OCI-LY7 (cell line): Measurements from ENCODE around the gene FAM222A. TPM values are rescaled to one million over a fixed set of nuclear protein-coding genes. Genes with fewer than 3 reads are reported as not detected.

Experiments
- BruUV-seq: library from RNA; stranded (reverse); fragments of 400-500 nt; replicated peaks from 2 replicates; lab custom pipeline; 2021; lab: Mats Ljungman, UMichigan
- CTCF ChIA-PET: fragments of 300-600 bp; sonication (Branson Sonifier 250); formaldehyde crosslinking; loops from one replicate; lab custom pipeline; 2022; ENCODE audit warnings: antibody characterized with exemption; ENCODE audit not compliant: unreplicated experiment; lab: Charles Lee
- POLR2A ChIA-PET: fragments of 300-600 bp; sonication (Branson Sonifier 250); formaldehyde crosslinking; loops from one replicate; lab custom pipeline; 2022; ENCODE audit warnings: antibody characterized with exemption; lab: Charles Lee
- DNase-seq: peaks from one replicate; pipeline ENCODE4 v3.0.0-alpha.2; 2015; ENCODE audit warnings: low spot score
- H2AFZ ChIP-seq: fragments of 200-600 bp; sonication (generic), shearing (Covaris generic); 2 replicates; pipeline ENCODE4 v1.6.1; 2014; ENCODE audit warnings: mild to moderate bottlenecking, antibody characterized with exemption, low read length, moderate library complexity
- H3K27ac ChIP-seq: fragments of 200-600 bp; sonication (generic); 2 replicates; pipeline ENCODE4 v1.5.1; 2014; ENCODE audit warnings: mixed run types, low read depth, mild to moderate bottlenecking, moderate library complexity, low read length, inconsistent platforms; ENCODE audit not compliant: poor library complexity, severe bottlenecking
- H3K36me3 ChIP-seq: fragments of 200-600 bp; sonication (generic); 2 replicates; pipeline ENCODE4 v1.6.1; 2014; ENCODE audit warnings: mild to moderate bottlenecking, antibody characterized with exemption, low read length, moderate library complexity, mixed read lengths; ENCODE audit not compliant: insufficient read depth
- H3K4me1 ChIP-seq: fragments of 200-600 bp; sonication (generic); 2 replicates; pipeline ENCODE4 v1.5.1; 2014; ENCODE audit warnings: mild to moderate bottlenecking, low read length; ENCODE audit not compliant: insufficient read depth, poor library complexity, severe bottlenecking
- H3K4me2 ChIP-seq: fragments of 200-600 bp; sonication (generic); 2 replicates; pipeline ENCODE4 v1.6.1; 2014; ENCODE audit warnings: mild to moderate bottlenecking, low read length
- H3K4me3 ChIP-seq: fragments of 200-600 bp; sonication (generic); 2 replicates; pipeline ENCODE4 v1.5.1; 2014; ENCODE audit warnings: mild to moderate bottlenecking, low read depth, low read length; ENCODE audit not compliant: poor library complexity, severe bottlenecking
- H3K79me2 ChIP-seq: fragments of 200-600 bp; sonication (generic); 2 replicates; pipeline ENCODE4 v1.6.1; 2016; ENCODE audit warnings: low read depth, mild to moderate bottlenecking, low read length, moderate library complexity, mixed read lengths; ENCODE audit not compliant: insufficient read depth
- H3K9me2 ChIP-seq: fragments of 200-600 bp; sonication (generic); 2 replicates; pipeline ENCODE4 v1.6.1; 2016; ENCODE audit warnings: mild to moderate bottlenecking, low read length, mixed read lengths; ENCODE audit not compliant: insufficient read depth
- H3K9me3 ChIP-seq: fragments of 200-600 bp; sonication (generic); 2 replicates; pipeline ENCODE4 v1.6.1; 2014; ENCODE audit warnings: mild to moderate bottlenecking, mixed run types, low read length, mixed read lengths
- H4K20me1 ChIP-seq: fragments of 200-600 bp; sonication (generic); 2 replicates; pipeline ENCODE4 v1.6.1; 2014; ENCODE audit warnings: mild to moderate bottlenecking, antibody characterized with exemption, low read length, moderate library complexity, mixed read lengths; ENCODE audit not compliant: insufficient read depth
- CTCF ChIP-seq: fragments of 200-600 bp; sonication (generic); conservative IDR thresholded peaks from 2 replicates; pipeline ENCODE4 v1.5.1; 2014; ENCODE audit warnings: mild to moderate bottlenecking, antibody characterized with exemption, low read length, moderate library complexity, mixed read lengths
- EZH2phosphoT487 ChIP-seq: fragments of 200-600 bp; sonication (generic); IDR thresholded peaks from 2 replicates; pipeline ENCODE4 v1.6.1; 2018; ENCODE audit warnings: low read depth, borderline replicate concordance, mild to moderate bottlenecking, mixed run types, antibody characterized with exemption, low read length, moderate library complexity, mixed read lengths
- intact Hi-C: fragments of 100-400 bp; cut with micrococcal nuclease; formaldehyde crosslinking; loops from one replicate; pipeline ENCODE4 v1.10.0; 2022; ENCODE audit not compliant: unreplicated experiment
- total RNA-seq, 2 experiments: library from RNA; depleted of rRNA in 1 of 2; stranded (reverse); fragments of >200 nt in 1 of 2; shearing (Covaris generic) in 1 of 2; gene quantifications; 2 replicates each; pipeline ENCODE4 v1.2.3, GENCODE V29; 2014 to 2022

The FAM222A gene
- total RNA-seq, 2 experiments from 2014 or later = 0.98 to 1.8 TPM

GRCh38 chr12:109720152-109720856, 6.7 kb downstream of the FAM222A start:
- H3K79me2 ChIP-seq = no peaks in the 10 kb centered on the region
- TF ChIP-seq CTCF = no peak
- no peak for TF ChIP-seq EZH2phosphoT487
- no peaks in the 10 kb centered on the region for H4K20me1 ChIP-seq
- peaks cover 5% of the 10 kb centered on the region for H3K4me1 ChIP-seq
- no peak overlapping the region for H3K4me2 ChIP-seq
- intact Hi-C loops = no loop called here
- no peak overlapping the region for H2AFZ ChIP-seq
- H3K36me3 ChIP-seq = no peaks in the 10 kb centered on the region
- no peak for DNase-seq
- H3K9me3 ChIP-seq = no peaks in the 10 kb centered on the region
- H3K9me2 ChIP-seq = no peaks in the 10 kb centered on the region
- CTCF ChIA-PET = interaction anchor here (0.6 kb wide), 1 partner anchor 57 kb away, joined by 3 read pairs; no protein-coding TSS in a partner anchor
- POLR2A ChIA-PET = no interaction called here
- no TSS peak for BruUV-seq
- H3K27ac ChIP-seq = no peak overlapping the region
- no peak overlapping the region for H3K4me3 ChIP-seq

GRCh38 chr12:109720857-109721189, 7.2 kb downstream of the FAM222A start:
- no peak for TF ChIP-seq EZH2phosphoT487
- no peak for TF ChIP-seq CTCF
- intact Hi-C loops = no loop called here
- Histone ChIP-seq H3K9me2 (no peaks in the 10 kb centered on the region), H3K79me2 (no peaks in the 10 kb centered on the region), H3K36me3 (no peaks in the 10 kb centered on the region), H2AFZ (no peak overlapping the region), H4K20me1 (no peaks in the 10 kb centered on the region), H3K9me3 (no peaks in the 10 kb centered on the region), H3K4me1 (no peaks in the 10 kb centered on the region), H3K4me3 (no peak overlapping the region), H3K4me2 (no peak overlapping the region), H3K27ac (no peak overlapping the region)
- POLR2A ChIA-PET = no interaction called here
- CTCF ChIA-PET = no interaction called here
- no TSS peak for BruUV-seq
- DNase-seq = no peak

GRCh38 chr12:109721276-109721675, 7.7 kb downstream of the FAM222A start:
- ChIA-PET CTCF (no interaction called here), POLR2A (no interaction called here)
- BruUV-seq = no TSS peak

More at GRCh38 chr12:109721276-109721675, 7.7 kb downstream of the FAM222A start:
- H4K20me1 ChIP-seq = no peaks in the 10 kb centered on the region
- H2AFZ ChIP-seq = no peak overlapping the region
- H3K27ac ChIP-seq = no peak overlapping the region
- TF ChIP-seq EZH2phosphoT487 = no peak
- TF ChIP-seq CTCF = no peak
- intact Hi-C loops = no loop called here
- H3K79me2 ChIP-seq = no peaks in the 10 kb centered on the region
- H3K4me2 ChIP-seq = no peak overlapping the region
- no peaks in the 10 kb centered on the region for H3K4me1 ChIP-seq
- H3K9me2 ChIP-seq = no peaks in the 10 kb centered on the region
- H3K9me3 ChIP-seq = no peaks in the 10 kb centered on the region
- H3K4me3 ChIP-seq = no peak overlapping the region
- H3K36me3 ChIP-seq = no peaks in the 10 kb centered on the region
- no peak for DNase-seq
